Epidermal melanocyte (primary cell): ENCODE data around the gene CCER1.
"Not testable (repeated sequence)": the region's sequence is repeated elsewhere in the genome, so short reads cannot be mapped to it uniquely, and the experiment has no call there.

Experiments
- DNase-seq: peaks from one replicate; pipeline ENCODE4 v3.0.0; 2011; ENCODE audit warnings: low spot score; ENCODE audit not compliant: insufficient read length

The CCER1 gene, protein sequence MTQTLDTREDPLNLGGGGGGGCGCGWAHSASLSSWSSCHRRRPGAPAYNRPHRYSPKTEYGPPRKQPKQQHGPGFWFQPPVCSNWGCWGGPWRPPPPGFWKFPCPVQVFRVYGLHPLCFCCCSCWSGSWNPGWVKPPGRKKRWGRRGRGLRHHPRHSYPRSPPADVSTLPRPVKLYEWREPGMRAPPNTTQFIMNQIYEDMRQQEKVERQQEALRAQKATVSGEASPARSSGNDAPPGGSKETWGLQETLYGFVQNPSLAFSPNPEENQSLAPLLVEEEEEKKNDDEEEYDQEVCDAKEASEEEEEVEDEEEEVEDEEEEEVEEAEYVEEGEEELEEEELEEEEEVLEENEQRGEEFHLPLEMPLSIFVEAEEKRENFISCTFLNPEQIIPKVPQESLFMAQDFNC

DNA sequence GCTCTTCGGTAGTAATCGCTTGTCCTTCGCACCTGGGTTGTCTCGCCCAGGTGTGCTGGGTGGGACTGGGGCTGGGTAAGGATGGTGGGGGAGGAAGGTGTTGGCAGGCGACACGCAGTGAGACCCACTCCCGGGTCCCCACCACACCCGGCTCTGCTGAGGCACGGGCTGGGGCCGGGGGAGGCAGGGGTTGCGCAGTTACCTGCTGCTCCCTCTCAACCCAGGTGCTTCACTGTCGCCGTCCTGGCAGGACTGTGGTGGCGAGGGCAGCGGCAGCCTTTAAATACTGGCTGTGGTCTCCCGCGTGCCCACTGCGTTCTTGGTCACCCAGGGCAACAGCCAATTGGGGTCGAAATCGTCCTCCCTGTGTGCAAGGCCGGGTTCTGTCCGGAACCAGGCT, at the start of gene CCER1:
CCER1 (minus strand) TSS at position 256 of the 400 bp plus-strand sequence. CDS start 434 bp downstream, outside the sequence.
- no peak for DNase-seq

DNA sequence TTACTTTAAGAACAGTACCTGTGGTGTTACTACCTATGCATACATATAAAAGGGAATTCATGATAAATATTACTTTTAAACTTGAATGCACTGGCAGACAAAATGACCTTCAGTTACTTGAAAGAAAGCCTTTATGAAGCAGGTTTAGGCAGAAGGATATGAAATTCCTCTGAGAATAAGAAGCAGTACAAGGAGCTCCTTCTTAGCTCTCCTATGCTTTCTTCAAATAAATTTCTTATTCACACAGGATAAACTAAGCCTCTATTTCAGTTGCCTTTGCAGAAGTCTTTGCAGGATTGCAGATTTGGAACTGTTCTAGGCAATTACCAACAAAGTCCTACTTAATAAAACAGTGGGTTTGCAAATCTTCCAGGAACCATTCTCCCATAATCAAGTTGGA, 48.8 kb upstream of the CCER1 start:
- no peak for DNase-seq

DNA sequence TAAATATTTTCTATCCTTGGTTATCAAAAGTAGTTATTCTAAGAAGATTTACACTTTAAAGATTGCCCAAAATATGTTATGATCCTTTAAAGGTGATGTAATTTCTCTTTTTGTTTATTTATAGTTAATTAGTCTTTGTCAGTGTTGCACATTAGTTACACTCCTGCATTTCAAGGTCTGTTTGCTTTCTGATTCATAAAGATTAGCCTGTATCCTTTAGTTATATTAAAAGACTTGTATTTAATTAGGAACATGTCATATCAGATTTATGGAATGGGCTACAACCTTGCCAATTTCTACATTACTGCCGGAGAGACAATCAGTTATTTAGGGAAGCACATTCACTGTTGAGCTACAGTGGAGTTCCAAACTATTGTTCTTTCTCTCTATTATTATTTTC, 46.3 kb upstream of the CCER1 start:
- DNase-seq = no peak

DNA sequence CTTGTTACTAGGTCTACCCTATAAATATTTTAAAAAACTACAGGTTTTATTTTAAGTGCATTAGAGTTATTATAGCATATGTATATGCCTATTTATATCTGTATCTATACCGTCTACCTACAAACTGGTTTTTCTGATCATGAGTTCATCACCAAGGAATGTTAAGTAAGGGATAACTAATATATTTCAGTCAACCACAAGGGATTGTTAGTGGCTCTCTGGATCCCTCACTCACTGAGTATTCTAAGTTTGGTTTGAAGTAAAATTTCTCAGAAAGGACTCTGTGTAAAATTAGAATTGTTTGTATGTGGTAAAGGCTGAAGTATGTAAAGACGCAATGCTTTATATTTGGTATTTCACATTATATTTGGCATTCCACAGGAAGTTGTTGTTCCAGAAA, 45.0 kb upstream of the CCER1 start:
- DNase-seq = no peak

DNA sequence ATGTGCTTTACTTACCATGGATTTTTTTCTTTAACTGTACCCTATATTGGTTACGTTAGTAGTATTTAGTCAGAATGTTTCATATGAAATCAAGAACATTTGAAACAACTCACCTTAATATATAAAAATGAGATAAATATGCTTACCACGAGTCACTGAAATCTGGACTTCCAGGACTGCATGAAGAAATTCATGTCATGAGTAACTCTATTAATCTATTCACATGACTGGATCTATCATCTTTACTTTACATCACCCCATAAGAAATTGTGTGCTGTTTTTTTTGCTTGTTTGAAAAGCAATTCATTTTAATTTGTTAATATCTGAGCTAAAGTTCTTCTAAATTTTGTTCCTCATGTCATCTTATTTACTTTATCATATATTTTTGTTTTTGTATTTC, 44.6 kb upstream of the CCER1 start:
- DNase-seq = no peak

DNA sequence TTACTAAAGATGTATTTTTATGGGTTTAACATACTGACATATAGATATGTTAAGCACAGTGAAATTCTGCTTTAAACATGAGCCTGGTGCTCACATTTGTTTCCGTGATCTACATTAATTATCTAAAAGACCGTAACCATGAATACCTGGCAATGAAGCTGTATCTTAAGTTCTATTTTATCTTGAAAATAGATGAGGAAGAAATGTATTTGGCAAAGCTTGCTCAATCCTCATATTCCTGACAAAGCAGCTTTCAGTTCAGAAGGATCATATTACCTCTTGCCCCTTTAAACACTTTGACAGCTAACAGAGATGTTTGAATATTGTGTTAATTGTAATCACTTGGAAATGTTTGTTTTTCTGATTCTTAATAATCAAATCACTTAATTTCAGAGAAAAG, 40.0 kb upstream of the CCER1 start:
- no peak for DNase-seq

DNA sequence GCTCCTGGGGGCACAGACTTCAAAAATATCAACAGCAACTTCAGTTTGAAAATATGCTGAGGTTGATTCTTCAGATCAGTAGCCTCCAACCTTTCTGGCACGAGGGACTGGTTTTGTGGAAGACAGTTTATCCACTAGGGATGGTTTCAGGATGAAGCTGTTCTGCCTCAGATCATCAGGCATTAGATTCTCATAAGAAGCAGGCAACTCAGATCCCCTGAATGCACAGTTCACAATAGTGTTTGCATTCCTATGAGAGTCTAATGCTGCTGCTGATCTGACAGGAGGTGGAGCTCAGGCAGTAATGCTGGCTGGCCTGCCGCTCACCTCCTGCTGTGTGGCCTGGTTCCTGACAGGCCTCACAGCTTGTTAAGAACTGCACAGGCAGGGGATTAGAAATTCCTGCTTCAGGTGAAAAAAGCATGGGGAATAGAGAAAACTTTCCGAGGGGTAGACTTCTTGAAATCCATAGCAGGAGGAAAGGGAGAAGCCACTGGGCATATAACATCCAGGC, 37.0 kb upstream of the CCER1 start:
- DNase-seq = no peak

DNA sequence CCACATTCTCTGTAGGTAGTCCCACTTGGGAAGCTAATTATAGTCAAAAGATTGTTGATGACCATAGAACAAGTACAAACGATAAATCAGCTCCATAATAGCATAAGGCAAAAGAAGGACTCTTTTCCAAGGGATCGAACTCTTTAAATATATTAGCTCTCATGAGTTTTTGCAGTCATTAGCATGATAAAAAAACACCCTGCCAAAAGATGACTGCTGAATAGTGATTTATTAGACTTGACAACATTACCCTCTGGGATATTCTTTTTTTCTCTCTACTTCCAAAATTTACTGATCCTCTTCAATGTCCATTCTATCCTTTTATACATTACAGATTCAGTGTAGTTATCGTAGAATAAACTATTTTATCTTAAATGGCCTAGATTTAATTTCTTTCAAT, 35.6 kb upstream of the CCER1 start:
- no peak for DNase-seq

DNA sequence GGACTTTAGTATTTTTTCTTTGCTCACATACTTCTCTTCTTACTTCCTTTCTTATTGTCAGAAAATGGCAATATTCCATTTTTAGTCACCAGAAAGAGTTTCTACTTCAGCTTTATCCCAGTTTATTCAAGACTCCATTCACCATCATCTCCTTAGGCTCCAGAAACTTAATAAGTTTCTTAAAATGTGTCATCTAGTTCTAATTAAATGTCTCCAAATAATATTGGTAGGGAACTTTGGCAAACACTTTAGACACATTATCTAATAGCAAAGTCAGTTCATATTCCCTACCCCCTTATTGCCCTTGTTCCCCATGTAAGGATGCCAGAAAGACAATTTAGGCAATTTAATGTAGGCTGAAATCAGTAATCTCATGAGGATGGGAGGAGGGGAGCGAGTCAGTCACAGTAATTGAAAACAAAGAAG, 34.7 kb upstream of the CCER1 start:
- DNase-seq = no peak

DNA sequence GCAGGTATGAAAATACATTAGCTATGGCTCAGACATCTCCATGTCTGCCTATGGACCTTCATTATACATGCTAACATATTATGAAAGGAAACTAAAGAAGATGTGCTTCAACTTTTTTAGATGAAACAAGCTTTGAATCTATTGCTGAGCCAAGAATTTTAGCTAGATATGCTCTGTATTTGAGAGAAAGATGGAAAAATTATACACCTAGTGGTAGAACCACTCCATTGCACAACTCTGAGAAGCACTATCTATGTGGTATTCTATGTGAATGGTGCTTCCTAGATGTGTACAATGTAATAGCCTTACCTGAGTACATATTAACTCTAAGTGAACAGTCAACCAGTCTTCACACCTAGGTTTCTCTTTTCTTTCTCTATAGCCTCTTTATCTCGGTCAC, 32.5 kb upstream of the CCER1 start:
- DNase-seq = no peak

DNA sequence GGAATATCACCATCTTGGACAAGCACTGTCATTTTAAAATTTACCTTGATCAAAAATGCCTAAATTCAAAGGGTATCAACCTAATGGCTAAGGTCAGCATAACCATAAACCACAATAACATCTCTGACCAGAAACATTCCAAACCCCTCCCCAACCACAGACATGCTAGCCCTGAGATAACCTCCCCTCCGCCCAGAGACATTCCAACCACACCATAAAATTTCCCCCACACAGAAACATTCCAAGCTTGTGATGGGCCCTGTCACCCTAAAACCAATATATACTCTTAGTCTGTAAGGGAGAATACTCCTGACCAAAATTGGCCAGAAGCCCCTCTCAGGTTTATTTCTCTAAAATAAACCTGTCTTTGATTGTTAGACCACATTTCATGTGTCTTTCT, 32.1 kb upstream of the CCER1 start:
- no peak for DNase-seq

DNA sequence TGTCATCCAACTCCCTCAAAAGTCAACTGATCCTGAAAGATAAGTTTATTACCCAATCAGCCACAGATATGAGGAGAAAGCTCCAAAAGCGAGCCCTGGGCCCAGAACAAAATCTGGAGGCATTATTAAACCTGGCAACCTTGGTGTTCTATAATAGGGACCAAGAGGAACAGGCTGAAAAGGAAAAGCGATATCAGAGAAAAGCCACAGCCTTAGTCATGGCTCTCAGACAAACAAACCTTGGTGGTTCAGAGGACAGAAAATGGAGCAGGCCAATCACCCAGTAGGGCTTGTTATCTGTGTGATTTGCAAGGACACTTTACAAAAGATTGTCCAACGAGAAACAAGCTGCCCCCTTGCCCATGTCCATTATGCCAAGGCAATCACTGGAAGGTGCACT, 30.4 kb upstream of the CCER1 start:
- DNase-seq = not testable (repeated sequence)

DNA sequence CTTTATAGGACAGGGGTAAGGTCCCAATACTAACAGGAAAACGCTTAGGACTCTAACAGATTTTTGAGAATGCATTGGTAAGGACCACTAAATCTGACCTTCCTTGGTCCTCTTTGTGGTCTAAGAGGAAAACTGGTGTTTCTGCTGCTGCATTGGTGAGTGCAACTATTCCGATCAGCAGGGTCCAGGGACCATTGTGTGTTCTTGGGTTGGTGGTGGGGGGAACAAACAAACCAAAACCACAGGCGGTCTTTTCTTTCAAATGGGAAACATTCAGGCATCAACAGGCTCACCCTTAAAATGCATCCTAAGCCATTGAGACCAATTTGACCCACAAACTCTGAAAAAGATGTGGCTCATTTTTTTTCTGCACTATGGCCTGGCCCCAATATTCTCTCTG, 29.1 kb upstream of the CCER1 start:
- no peak for DNase-seq

DNA sequence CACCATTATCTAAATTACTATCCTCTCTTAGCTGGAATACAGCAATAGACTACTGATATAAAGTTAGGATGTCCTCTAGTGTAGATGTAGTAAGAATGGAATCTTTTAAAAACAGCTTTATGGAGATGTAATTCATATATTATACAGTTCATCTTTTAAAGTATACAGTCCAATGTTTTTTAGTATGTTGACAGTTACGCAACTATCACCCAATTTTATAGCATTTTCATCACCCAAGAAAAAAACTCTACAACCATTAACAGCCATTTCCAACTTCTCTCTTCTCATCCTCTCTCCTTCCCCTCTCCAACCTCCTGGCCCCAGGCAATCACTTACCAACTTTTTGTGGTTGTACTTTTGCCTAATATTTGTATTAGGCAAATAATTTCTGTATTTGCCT, 27.2 kb upstream of the CCER1 start:
- DNase-seq = no peak

DNA sequence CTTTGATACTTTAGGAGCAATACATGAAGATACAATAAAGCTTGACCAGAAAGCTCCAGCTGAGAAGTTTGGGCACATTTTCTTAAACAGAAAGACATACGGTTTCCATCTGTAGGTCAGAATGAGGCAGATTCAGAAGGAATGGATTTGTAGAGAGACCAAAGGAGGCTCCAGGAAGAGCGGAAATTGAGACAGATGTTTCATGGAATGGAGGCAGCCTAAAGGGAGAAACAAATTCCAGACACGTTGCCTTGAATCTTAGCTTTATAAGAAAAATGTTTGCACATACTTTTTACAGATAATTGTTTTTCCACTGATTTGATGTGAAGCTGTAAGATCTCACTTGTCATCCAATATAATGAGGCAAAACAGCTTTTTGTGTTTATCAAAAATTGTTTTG, 25.0 kb upstream of the CCER1 start:
- no peak for DNase-seq

DNA sequence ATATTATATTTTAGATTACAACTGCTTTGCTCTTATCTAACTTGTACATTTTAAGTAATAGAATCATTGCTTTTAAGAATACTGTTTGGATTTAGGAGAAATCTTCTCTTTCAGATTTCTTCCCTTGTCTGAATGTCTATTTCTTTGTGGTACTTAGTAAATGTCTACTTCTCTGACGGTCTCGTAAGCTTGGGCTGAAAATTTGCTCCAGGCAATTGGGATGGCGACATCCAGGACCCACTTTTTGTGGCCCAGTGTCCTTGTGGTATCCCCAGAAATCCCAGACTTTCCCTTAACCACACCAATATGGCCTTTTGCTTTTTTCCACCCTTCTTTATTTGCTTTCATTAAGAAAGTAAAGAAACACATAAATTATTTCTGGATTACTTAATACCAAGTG, 24.0 kb upstream of the CCER1 start:
- no peak for DNase-seq

DNA sequence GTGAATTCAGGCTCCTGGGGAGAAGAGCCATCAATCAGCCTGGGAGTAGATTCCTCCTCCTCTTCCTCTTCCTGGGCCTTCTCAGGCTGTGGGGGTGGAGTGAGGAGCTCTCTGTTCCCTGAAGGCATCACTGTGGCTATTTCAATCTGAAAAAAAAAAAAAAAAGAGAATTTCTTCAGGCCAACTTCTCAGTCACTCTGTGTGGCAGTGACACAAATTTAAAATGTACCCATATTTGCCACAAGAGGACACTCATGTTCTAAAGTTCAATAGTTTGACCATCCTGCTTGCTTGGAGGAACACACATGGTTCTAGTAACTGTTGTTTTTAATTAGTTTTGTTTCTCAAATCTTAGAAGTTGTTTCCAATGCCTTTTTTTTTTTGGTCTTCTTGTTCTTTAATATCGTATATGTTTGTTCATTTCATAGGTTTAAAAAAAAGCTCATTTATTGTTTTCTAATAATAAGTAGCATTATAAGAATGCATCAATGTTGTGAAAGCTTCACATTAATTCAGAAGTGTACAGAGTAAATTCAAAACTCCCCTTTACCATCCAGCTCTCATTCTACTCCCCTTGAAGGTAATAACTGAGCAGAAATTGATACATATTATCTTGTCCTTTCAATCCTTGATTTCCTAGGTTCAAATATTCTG, 23.3 kb upstream of the CCER1 start:
- peak; percentile 61 for DNase-seq

DNA sequence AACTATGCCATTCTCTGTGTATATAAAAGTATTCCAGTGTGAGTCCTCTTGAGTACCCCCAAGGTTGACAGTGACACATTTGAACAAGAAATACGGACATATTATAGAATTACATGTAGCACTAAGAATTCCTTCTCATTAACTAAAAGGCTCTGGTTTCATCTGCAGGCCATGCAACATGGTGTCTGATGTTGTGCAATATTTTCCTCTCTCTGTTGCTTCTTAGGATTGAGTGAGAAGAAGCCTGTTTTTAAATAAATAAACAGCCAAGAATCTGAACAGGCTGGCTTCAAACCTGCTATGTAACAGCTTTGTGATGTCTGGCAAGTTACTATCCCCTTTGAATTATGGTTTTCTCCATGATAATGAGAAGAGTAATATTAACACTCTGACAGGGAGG, 22.2 kb upstream of the CCER1 start:
- DNase-seq = no peak

DNA sequence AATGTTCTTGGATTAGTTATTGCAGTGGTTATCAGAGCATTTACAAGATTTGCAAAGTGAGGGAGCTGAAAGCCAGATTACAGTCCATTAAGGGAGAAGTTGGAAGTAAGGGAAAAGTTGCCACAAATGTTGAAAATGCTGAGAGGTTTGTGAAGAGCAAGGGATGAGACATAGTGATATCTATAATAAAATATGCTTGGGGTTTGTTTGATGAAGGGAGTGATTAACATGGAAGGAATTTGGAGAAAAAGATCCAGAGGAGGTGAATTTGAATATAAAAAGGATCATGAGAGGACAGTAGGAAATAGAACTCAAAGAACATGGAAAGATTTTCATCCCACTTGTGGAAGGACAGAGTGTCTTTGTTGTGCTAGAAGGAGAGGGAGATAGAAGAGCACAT, 19.3 kb upstream of the CCER1 start:
- no peak for DNase-seq

DNA sequence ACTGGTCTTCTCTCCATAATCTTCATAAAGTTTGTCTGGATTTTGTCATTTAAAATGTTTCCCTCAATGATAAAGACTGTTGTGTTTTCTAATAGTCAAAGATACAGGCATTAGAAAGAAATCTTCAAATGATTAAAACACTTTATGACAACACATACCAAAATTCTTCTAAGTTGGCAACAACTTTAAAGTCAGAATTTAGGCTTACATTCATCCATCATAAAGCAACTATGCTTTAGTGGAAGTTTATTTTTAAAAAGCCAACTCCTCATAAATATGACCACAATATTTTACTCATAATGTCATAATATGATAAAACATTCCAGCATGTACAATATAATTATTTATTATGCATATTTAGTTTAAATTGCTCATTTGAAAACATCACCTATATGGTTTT, 17.2 kb upstream of the CCER1 start:
- no peak for DNase-seq

DNA sequence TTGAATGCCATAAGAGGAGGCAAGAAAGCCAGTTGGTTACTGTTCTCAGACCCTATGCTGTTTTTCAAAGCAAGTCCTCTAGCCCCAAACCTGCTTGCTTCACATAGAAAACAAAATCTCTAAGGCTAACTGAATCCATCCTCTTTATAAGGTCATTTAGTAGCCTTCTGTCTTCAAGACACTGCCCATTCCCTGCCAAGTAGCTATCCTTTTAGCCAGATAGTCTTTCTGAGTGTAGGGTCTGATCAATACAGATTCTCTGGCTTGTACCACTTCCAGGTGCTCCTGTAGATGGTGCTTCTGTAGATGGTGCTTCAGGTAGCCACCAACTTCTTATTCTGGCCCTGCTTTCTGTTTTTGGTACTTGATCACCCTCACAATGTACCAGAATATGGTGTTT, 15.9 kb upstream of the CCER1 start:
- DNase-seq = no peak

DNA sequence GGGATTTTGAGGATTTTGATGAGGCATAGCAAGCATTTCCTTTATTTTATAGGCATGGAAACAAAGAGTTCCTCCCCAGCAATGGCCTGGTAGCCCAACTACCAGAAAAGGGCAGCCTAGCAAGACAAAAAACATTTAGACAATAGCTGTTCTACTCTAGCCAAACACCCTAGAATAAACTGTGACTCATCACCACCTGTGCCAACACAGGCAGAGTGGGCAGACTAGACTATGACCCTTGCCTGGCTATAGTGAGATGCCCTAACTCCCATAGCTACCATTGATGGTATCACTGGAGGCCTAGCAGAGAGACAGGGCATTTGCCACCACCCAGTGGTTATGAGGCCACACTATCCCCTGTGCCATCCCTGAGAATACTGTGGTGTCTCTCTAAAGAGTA, 15.5 kb upstream of the CCER1 start:
- no peak for DNase-seq

DNA sequence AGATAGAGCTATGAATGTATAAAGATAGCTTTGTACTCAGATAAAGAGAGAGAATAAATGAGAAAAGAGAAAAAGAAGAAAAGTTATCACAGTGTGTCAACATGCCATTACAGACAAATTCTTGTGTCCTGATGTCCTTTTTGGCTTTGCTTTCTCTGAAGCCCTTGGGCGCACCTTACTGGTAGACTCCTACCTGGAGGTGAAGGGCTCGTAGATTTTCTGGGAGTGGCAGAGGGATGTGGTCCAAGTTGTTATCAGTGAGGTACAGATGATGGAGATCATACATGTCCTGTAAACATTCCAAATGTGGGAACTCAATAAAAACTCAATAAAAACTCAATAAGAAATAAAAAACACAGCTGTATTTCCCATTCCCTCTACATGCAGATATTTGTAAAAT, 14.9 kb upstream of the CCER1 start:
- DNase-seq = no peak
